Activated naive CD4-positive, alpha-beta T cell treated with anti-CD3 and anti-CD28 coated beads for 36 hours (primary cell): ENCODE data around the gene APBB3. TPM values are rescaled to one million over a fixed set of nuclear protein-coding genes. Genes with fewer than 3 reads are reported as not detected.

Source experiments
- CTCF ChIA-PET: fragments of 350-600 bp; sonication (Branson Sonifier 250); formaldehyde crosslinking; loops from one replicate; lab custom pipeline; 2021; ENCODE audit warnings: antibody characterized with exemption; lab: Charles Lee
- DNase-seq: peaks from one replicate; pipeline ENCODE4 v3.0.0-alpha.2; 2020
- H3K27ac Mint-ChIP-seq: one replicate; pipeline ENCODE4 v1.8.0; 2021; ENCODE audit warnings: mild to moderate bottlenecking, mixed read lengths
- H3K27me3 Mint-ChIP-seq: one replicate; pipeline ENCODE4 v1.8.0; 2021; ENCODE audit warnings: low read depth, mixed read lengths
- H3K36me3 Mint-ChIP-seq: one replicate; pipeline ENCODE4 v1.8.0; 2021; ENCODE audit warnings: low read depth, mixed read lengths
- H3K4me1 Mint-ChIP-seq: one replicate; pipeline ENCODE4 v1.8.0; 2021; ENCODE audit warnings: low read depth, mixed read lengths
- H3K4me3 Mint-ChIP-seq: one replicate; pipeline ENCODE4 v1.8.0; 2021; ENCODE audit warnings: mild to moderate bottlenecking, moderate library complexity, mixed read lengths
- H3K9me3 Mint-ChIP-seq: one replicate; pipeline ENCODE4 v1.8.0; 2021; ENCODE audit warnings: mixed read lengths
- intact Hi-C: fragments of 100-400 bp; cut with micrococcal nuclease; formaldehyde crosslinking; loops from one replicate; pipeline ENCODE4 v1.15.1; 2023
- total RNA-seq, 2 experiments: library from RNA; stranded (reverse); gene quantifications; one replicate each; pipeline ENCODE4 v1.2.3, GENCODE V29; 2021

APBB3 gene
- total RNA-seq, 2 experiments from 2014 or later: 15.4 to 16.5 TPM

- H3K27ac Mint-ChIP-seq: no peak overlapping the region
- H3K4me3 Mint-ChIP-seq: no peak overlapping the region
- intact Hi-C loops: no loop called here
- H3K9me3 Mint-ChIP-seq: no peaks in the 10 kb centered on the region
- H3K4me1 Mint-ChIP-seq: peaks cover 41% of the 10 kb centered on the region
- peaks cover 25% of the 10 kb centered on the region for H3K36me3 Mint-ChIP-seq
- H3K27me3 Mint-ChIP-seq: no peaks in the 10 kb centered on the region
- no peak for DNase-seq
- CTCF ChIA-PET: interaction anchor here (1.7 kb wide), 1 partner anchor 19 kb away, joined by 4 read pairs; no protein-coding TSS in a partner anchor
These were observed 6.7 kb upstream of the APBB3 start for GRCh38 chr5:140571105-140571504.

GRCh38 chr5:140570488-140570887 lies 6.1 kb upstream of the APBB3 start:
- H3K36me3 Mint-ChIP-seq: peaks cover 27% of the 10 kb centered on the region
- H3K4me3 Mint-ChIP-seq: no peak overlapping the region
- peaks cover 45% of the 10 kb centered on the region for H3K4me1 Mint-ChIP-seq
- DNase-seq: no peak
- CTCF ChIA-PET: interaction anchor here (0.6 to 1.5 kb wide), 3 partner anchors 23 to 197 kb away, joined by 3 to 4 read pairs (median 3); partner anchors contain the start of gene EIF4EBP3
- H3K9me3 Mint-ChIP-seq: no peaks in the 10 kb centered on the region
- no peak overlapping the region for H3K27ac Mint-ChIP-seq
- no peaks in the 10 kb centered on the region for H3K27me3 Mint-ChIP-seq
- intact Hi-C loops: no loop called here

GRCh38 chr5:140570058-140570457 lies 5.7 kb upstream of the APBB3 start:
- Mint-ChIP-seq H3K4me3 (no peak overlapping the region), H3K27me3 (no peaks in the 10 kb centered on the region), H3K4me1 (peaks cover 47% of the 10 kb centered on the region), H3K36me3 (peaks cover 30% of the 10 kb centered on the region), H3K9me3 (no peaks in the 10 kb centered on the region), H3K27ac (peak overlapping the region; percentile 87)
- DNase-seq: no peak
- intact Hi-C loops: no loop called here
- CTCF ChIA-PET: interaction anchor here (0.6 to 1.6 kb wide), 5 partner anchors 22 to 196 kb away, joined by 3 to 6 read pairs (median 3); partner anchors contain the start of gene EIF4EBP3

- DNase-seq: no peak
- CTCF ChIA-PET: interaction anchor here (0.7 to 1.6 kb wide), 4 partner anchors 22 to 66 kb away, joined by 3 to 6 read pairs (median 4); partner anchors contain the start of gene EIF4EBP3
- H3K36me3 Mint-ChIP-seq: peaks cover 35% of the 10 kb centered on the region
- intact Hi-C loops: no loop called here
- H3K4me1 Mint-ChIP-seq: peaks cover 49% of the 10 kb centered on the region
- peak overlapping the region; percentile 45 for H3K4me3 Mint-ChIP-seq
- no peaks in the 10 kb centered on the region for H3K27me3 Mint-ChIP-seq
- peak overlapping the region; percentile 87 for H3K27ac Mint-ChIP-seq
- no peaks in the 10 kb centered on the region for H3K9me3 Mint-ChIP-seq
These were observed 4.8 kb upstream of the APBB3 start for GRCh38 chr5:140569197-140569596.

GRCh38 chr5:140568443-140569063 lies 4.2 kb upstream of the APBB3 start:
- DNase-seq: no peak
- no peaks in the 10 kb centered on the region for H3K27me3 Mint-ChIP-seq
- peak overlapping the region; percentile 45 for H3K4me3 Mint-ChIP-seq
- CTCF ChIA-PET: interaction anchor here (1.3 to 1.6 kb wide), 2 partner anchors 32 to 66 kb away, joined by 3 to 6 read pairs; no protein-coding TSS in a partner anchor
- intact Hi-C loops: no loop called here
- H3K9me3 Mint-ChIP-seq: no peaks in the 10 kb centered on the region
- H3K36me3 Mint-ChIP-seq: peaks cover 35% of the 10 kb centered on the region
- peaks cover 55% of the 10 kb centered on the region for H3K4me1 Mint-ChIP-seq
- peak overlapping the region; percentile 87 for H3K27ac Mint-ChIP-seq

GRCh38 chr5:140567871-140568270 lies 3.5 kb upstream of the APBB3 start:
- Mint-ChIP-seq H3K4me1 (peaks cover 60% of the 10 kb centered on the region), H3K27ac (peak overlapping the region; percentile 87), H3K4me3 (no peak overlapping the region), H3K27me3 (no peaks in the 10 kb centered on the region), H3K9me3 (no peaks in the 10 kb centered on the region), H3K36me3 (peaks cover 35% of the 10 kb centered on the region)
- no peak for DNase-seq
- CTCF ChIA-PET: interaction anchor here (1.3 kb wide), 1 partner anchor 33 kb away, joined by 3 read pairs; no protein-coding TSS in a partner anchor
- intact Hi-C loops: no loop called here

GRCh38 chr5:140567136-140567818 lies 2.9 kb upstream of the APBB3 start:
- no peaks in the 10 kb centered on the region for H3K27me3 Mint-ChIP-seq
- no peaks in the 10 kb centered on the region for H3K9me3 Mint-ChIP-seq
- no peak for DNase-seq
- CTCF ChIA-PET: interaction anchor here (0.5 to 1.1 kb wide), 3 partner anchors 13 to 195 kb away, joined by 3 to 4 read pairs (median 3); no protein-coding TSS in a partner anchor
- H3K4me1 Mint-ChIP-seq: peaks cover 61% of the 10 kb centered on the region
- peak overlapping the region; percentile 87 for H3K27ac Mint-ChIP-seq
- no peak overlapping the region for H3K4me3 Mint-ChIP-seq
- intact Hi-C loops: no loop called here
- H3K36me3 Mint-ChIP-seq: peaks cover 35% of the 10 kb centered on the region

- H3K4me3 Mint-ChIP-seq: no peak overlapping the region
These were observed 2.3 kb upstream of the APBB3 start for GRCh38 chr5:140566665-140567064.

GRCh38 chr5:140565780-140566095 lies 1.3 kb upstream of the APBB3 start:
- Mint-ChIP-seq H3K4me1 (peaks cover 61% of the 10 kb centered on the region), H3K27me3 (no peaks in the 10 kb centered on the region), H3K9me3 (no peaks in the 10 kb centered on the region), H3K36me3 (peaks cover 33% of the 10 kb centered on the region), H3K4me3 (peak overlapping the region; percentile 96), H3K27ac (peak overlapping the region; percentile 93)
- intact Hi-C loops: no loop called here
- no peak for DNase-seq
- CTCF ChIA-PET: interaction anchor here (0.7 to 1.5 kb wide), 5 partner anchors 8 to 353 kb away, joined by 3 to 5 read pairs (median 4); no protein-coding TSS in a partner anchor

More at GRCh38 chr5:140566665-140567064, 2.3 kb upstream of the APBB3 start:
- CTCF ChIA-PET: interaction anchor here (1.0 to 1.1 kb wide), 2 partner anchors 39 to 194 kb away, joined by 3 to 4 read pairs; no protein-coding TSS in a partner anchor
- intact Hi-C loops: no loop called here
- no peaks in the 10 kb centered on the region for H3K9me3 Mint-ChIP-seq
- no peaks in the 10 kb centered on the region for H3K27me3 Mint-ChIP-seq
- H3K36me3 Mint-ChIP-seq: peaks cover 35% of the 10 kb centered on the region
- DNase-seq: no peak
- peaks cover 61% of the 10 kb centered on the region for H3K4me1 Mint-ChIP-seq
- no peak overlapping the region for H3K27ac Mint-ChIP-seq

- CTCF ChIA-PET: interaction anchor here (0.7 to 1.5 kb wide), 5 partner anchors 9 to 352 kb away, joined by 3 to 5 read pairs (median 4); no protein-coding TSS in a partner anchor
- H3K9me3 Mint-ChIP-seq: no peaks in the 10 kb centered on the region
- peaks cover 60% of the 10 kb centered on the region for H3K4me1 Mint-ChIP-seq
- H3K4me3 Mint-ChIP-seq: peak overlapping the region; percentile 96
- H3K27me3 Mint-ChIP-seq: no peaks in the 10 kb centered on the region
- H3K36me3 Mint-ChIP-seq: peaks cover 29% of the 10 kb centered on the region
- no peak for DNase-seq
- peak overlapping the region; percentile 93 for H3K27ac Mint-ChIP-seq
- intact Hi-C loops: no loop called here
These were observed 804 bp upstream of the APBB3 start for GRCh38 chr5:140565024-140565779.

- CTCF ChIA-PET: interaction anchor here (1.0 to 1.3 kb wide), 3 partner anchors 69 to 200 kb away, joined by 3 to 4 read pairs (median 3); partner anchors contain the start of gene CD14
- intact Hi-C loops: loop anchor here (5.0 kb wide), 3 partner anchors 386 to 1054 kb away; partner anchors contain the start of genes CYSTM1, DIAPH1 and PURA
- no peak for DNase-seq
- Mint-ChIP-seq H3K4me3 (peak overlapping the region; percentile 96), H3K4me1 (peaks cover 45% of the 10 kb centered on the region), H3K27me3 (no peaks in the 10 kb centered on the region), H3K36me3 (peaks cover 24% of the 10 kb centered on the region), H3K9me3 (no peaks in the 10 kb centered on the region), H3K27ac (peak overlapping the region; percentile 68)
These were observed 802 bp downstream of the APBB3 start for GRCh38 chr5:140563596-140563995.
